NCI-H446 treated with DMSO at 0.1 percent for 48 hours (cell line): Measurements from ENCODE around the gene LGMN.
A peak's percentile ranks its signal among the peaks of the same experiment; 100 is the strongest.
"Not testable (repeated sequence)": the region's sequence is repeated elsewhere in the genome, so short reads cannot be mapped to it uniquely, and the experiment has no call there.

Source experiments
- DNase-seq: peaks from one replicate; lab custom pipeline; 2025; lab: John Stamatoyannopoulos, UW

The LGMN gene

DNA sequence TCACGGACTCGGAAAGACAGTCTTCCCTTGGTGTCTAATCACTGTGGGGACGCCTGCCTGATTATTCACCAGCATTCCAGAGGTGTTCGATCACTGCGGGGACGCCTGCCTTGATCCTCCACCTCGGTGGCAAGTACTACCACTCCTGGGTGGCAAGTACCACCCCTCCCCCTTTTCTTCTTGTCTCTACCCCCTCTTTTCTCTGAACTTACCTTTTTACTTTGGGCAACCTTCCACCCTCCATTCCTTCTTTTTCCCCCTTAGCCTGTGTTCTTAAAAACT is 12.0 kb upstream of the LGMN start:
- DNase-seq, result no peak

DNA sequence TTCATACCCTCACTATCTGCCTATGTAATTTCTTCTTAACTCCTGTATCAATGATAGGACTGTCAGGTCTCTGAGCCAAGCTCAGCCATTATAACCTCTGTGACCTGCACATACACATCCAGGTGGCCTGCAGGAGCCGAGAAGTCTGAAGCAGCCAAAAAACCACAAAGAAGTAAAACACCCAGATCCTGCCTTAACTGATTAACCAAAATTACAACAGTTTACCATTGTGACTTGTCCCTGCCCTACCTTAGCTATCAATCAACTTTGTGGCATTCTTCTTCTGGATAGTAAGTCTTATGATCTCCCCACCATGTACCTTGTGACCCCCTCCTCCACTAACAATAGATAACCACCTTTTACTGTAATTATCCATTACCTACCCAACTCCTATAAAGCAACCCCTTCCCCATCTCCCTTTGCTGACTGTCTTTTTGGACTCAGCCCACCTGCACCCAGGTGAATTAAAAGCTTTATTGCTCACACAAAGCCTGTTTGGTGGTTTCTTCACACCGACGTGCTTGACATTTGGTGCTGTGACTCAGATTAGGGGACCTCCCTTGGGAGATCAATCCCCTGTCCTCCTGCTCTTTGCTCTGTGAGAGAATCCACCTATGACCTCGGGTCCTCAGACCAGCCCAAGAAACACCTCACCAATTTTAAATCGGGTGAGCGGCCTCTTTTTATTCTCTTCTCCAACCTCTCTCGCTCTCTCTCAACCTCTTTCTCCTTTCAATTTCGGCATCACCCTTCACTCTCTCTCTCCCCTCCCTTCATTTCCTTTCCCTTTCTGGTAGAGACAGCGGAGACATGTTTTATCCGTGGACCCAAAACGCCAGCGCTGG is 11.5 kb upstream of the LGMN start:
- DNase-seq, result no peak

DNA sequence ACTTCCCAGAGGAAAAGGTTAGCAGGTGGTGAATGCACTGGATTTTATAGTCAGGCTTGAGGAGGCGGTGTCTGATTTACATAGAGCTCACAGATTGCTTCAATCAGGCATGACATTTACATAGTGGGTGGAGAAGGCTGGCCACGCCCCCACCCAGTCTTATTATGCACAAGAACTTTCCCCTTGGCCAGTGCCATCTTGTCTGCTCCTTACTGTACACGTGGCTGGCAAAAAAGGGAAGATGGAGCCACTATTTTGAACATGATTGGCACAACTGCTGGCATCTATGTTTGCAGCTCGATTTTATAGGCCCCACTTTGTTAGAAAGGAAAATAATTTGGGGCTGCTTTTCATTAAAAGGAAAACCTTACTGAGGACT is 10.9 kb upstream of the LGMN start:
- DNase-seq, result peak; percentile 47

DNA sequence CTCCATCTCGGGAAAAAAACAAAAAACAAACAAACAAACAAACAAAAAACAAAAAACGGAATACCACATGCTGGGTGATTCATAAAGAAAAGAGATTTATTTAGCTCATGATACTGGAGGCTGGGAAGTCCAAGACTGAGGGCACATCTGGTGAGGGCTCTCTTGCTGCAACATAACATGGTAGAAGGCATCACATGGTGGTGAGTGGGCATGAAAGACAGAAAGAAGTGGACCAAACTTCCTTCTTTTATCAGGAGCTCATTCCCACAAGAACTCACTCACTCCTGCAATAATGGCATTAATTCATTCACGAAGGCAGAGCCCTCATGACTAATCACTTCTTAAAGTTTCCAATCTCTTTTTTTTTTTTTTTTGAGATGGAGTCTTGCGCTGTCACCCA is 8.0 kb upstream of the LGMN start:
- DNase-seq, result no peak

DNA sequence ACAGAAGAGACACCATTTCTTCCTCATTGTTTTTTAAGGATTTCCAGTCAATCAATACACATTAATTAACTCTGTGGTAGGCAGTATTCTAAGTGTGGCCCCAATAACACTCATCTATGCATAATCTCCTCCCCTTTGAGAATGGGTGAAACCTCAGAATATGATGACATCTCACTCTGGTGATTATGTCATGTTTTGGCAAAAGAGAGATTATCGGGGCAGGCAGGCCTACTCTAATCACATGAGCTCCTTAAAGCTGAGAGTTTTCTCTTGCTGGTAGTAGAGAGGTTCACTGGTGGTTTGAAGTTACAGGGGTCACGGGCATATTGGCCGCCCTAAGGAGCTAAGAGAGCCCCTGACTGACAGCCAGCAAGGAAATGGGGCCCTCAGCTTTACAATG is 7.1 kb upstream of the LGMN start:
- DNase-seq, result no peak

DNA sequence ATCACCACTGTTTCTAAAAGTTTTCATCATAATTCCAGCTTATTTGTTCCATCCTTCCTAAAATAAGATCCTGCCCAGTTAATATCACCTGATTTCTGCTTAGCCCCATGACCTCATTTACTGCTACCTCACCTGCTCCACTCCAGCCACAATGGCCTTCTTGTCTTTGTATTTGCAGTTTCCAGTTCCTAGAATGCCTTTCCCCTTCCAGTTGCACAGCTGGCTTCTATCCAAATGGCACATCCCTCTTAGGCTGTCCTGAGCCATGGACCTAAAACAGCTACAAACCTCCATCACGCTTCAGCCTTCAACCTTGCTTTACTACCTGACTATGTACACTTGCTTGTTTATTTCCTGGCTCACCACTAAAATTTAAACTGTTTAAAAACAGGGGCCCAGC is 6.5 kb upstream of the LGMN start:
- DNase-seq, result no peak

DNA sequence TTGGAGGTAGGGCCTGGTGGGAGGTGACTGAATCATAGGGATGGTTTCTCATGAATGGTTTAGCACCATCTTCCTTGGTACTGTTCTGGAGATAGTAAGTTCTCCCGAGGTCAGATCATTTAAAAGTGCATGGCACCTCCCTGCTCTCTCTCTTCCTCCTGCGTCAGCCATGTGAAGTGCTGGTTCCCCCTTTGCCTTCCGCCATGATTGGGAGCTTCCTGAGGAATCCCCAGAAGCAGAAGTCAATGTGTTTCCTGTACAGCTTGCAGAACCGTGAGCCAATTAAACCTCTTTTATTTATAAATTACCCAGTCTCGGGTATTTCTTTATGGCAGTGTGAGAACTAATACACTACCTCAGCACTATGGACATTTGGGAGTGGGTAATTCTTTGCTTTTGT is 4.8 kb upstream of the LGMN start:
- no peak for DNase-seq

DNA sequence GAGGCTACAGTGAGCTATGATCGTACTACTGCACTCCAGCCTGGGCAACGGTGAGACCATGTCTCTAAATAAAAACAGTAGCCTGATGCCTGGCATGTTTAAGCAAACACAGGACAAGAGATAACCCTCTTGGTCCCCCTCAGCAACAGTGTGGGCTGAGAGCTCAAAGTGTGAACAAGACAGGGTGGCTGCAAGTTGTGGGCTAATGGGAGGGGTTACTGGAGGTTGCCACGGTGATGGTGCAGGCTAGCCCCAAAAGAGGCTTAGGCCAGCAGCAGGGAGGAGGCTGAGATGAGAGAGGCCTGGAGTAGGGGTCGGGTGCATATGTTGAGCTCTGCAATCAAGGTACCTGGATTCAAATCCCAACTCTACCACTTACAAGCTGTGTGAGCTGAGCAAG is 3.4 kb upstream of the LGMN start:
- no peak for DNase-seq

DNA sequence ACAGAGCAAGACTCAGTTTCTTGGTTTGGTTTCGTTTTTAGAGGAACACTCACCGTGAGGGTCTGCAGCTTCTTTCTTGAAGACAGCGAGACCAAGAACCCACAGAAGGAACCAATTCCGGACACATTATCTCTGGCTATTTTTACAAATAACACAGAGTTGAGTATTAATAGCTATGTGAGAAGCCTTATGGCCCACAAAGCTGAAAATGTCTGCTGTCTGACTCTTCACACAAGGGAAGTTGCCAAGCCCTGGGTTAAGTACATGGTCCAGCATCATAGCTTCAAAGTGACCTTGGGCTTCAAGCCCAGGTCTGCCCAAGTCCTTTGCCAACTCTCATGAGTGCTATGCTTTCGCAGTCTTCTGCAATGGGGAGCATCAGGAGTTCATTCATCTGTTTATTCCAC is 2.6 kb upstream of the LGMN start:
- DNase-seq, result no peak

DNA sequence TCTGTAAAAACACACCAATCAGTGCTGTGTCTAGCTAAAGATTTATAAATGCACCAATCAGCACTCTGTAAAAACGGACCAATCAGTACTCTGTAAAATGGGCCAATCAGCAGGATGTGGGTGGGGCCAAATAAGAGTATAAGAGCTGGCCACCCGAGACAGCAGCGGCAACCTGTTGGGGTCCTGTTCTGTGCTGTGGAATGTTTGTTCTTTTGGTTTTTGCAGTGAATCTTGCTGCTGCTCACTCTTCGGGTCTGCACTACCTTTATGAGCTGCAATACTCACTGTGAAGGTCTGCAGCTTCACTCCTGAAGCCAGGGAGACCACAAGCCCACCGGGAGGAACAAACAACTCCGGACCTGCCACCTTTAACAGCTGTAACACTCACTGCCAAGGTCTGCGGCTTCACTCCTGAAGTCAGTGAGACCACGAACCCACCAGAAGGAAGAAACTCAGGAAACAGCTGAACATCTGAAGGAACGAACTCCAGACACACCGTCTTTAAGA is 1.8 kb upstream of the LGMN start:
- DNase-seq, result not testable (repeated sequence)

DNA sequence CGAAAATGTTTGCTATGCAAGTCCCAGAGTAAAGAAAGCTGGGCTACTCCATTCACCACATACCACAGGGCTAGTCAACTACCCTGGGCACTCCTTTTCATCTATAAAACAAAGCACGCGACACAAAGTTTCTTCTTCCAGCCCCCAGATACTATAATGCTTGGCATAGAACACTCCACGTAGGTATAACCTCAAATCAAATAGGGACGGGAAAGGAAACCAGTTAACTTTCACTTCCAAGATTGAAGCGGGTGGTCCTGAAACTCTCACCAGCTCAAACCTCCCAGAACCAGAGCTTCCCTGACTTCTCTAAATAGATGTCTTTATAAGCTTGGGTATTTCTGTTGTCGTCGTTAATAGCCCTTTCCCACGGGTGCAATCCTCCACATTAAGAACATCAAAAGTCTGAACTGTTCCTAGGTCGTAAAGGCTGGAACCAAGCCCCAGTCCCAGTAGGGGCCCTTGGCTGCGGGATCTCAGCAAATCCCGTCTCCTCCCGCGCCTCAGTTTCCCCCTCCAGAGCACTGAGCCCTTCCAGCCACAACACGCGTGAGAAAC is 647 bp downstream of the LGMN start:
- no peak for DNase-seq

DNA sequence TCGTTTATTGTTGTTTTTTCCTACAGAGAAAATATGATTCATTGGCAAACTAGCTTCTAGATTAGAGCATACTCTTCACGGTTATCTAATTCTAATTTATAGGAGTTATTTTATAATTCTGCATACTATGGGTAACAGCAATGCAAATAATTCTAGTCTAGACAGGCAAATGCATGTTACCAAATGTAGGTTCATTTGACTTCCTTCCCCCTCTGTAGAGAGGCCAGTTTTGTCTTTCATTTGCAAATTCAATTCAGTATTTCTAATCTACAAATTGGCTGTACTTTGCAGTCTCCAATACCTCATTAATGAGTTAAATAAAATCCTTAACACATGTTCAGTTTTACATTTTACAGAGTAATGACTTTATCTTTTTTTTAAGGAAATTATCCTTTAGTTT is 4.2 kb downstream of the LGMN start:
- no peak for DNase-seq

DNA sequence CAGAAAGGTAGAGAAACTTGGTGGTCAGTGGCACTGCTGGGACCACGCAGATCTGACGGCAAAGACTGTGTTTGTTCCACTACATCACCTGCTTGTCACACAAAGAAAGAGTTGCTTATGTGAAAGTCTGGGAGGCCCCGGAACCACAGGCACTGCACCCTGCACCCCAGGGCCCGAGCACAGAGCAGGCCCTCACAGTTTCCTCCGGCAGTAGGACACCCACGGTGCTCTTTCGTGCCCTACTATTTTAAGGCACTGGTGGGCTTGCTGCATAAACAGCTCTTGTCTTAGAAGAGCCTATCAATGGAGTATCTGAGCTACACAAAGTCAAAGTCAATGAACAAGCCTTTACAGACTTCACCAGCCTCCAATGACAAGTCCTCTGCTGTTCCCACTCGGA is 8.0 kb downstream of the LGMN start:
- DNase-seq, result no peak

DNA sequence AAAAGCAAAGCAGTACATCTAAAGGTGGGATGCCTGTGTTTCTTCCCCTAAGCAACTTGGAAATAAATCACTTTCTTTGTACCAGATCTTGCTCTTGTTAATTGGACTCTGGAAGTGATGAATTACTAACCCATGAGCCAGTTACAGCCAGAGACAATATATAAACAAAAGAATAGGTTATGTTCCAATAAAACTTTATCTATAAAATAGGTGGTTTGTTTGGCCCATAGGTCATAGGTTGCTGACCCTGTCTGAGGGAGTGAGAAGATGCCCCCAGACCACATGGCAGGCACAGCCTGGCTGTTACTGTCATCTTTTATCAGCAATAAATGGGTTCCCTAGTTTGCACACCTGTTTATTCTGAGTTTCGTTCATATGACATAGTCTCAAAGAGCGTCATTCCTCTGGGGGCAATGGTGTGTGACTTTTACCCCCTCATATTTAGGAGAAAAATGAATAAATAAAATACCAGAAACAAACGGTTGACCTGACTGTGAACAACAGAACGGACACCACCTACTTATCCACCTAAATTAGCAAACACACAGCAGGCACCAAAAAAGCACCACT is 10.7 kb downstream of the LGMN start:
- DNase-seq, result no peak

DNA sequence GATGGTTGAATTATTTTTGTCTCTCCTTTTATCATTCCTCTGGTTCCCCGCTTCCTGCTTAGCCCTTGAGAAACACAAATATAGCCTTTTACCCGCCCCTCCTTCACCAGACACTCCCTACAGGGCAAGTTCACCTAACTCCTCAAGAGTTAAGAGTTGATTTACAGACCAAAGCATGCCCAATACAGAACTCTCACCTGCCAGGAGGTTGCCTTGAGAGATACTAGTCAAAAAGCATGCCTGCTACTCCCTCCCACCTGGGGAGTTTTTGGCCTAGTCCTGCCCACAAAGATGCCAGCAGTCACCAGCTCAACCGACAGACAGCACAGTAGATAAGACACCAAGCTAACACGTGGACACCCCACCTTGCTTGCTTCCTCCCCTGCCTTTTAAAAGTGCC is 11.2 kb downstream of the LGMN start:
- DNase-seq, result no peak

DNA sequence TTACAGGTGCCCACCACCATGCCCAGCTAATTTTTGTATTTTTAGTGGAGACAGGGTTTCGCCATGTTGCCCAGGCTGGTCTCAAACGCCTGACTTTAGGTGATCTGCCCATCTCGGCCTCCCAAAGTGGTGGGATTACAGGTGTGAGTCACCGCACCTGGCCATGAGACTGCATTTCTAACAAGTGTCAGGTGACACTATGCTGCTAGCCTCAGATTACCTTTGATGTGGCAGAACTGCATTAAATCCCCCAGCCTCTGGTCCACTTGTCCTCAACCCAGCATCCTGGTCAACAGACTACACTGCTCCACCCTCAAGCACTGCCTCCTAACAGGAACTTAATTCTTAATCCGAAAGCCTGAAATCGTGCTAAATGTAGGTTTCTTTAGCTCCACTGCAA is 13.1 kb downstream of the LGMN start:
- DNase-seq, result no peak

DNA sequence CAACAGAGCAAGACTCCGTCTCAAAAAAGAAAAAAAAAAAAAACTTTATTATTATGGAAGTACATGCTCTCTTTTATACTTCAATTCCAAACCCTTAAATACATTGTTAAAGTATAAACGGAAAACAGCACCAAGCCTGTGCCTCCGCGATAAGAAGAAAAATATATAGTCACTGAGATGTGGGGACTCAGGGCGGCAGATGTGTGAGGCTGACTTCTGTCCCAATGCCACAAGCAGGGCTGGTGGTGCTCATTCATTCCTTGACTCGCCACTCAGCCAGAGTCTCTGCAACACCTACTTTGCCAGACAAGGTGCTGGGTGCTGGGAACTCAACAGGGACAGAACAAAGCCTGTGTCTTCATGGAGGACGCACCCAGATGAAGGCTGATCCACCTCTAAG is 13.8 kb downstream of the LGMN start:
- no peak for DNase-seq

DNA sequence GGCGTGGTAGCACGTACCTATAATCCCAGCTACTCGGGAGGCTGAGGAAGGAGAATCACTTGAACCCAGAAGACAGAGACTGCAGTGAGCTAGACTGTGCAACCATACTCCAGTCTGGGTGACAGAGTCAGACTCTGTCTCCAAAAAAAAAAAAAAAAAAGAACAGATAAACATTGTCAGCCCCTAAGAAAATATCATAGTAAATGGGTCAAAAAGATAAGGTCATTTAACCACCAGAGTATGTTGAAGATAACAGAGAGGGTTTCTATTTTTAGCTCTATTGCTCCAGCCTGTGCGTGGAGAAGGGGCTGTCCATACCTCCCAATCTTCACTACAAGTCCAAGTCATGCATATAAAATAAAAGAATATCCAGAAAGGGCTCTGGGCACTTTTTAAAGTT is 15.4 kb downstream of the LGMN start:
- no peak for DNase-seq

DNA sequence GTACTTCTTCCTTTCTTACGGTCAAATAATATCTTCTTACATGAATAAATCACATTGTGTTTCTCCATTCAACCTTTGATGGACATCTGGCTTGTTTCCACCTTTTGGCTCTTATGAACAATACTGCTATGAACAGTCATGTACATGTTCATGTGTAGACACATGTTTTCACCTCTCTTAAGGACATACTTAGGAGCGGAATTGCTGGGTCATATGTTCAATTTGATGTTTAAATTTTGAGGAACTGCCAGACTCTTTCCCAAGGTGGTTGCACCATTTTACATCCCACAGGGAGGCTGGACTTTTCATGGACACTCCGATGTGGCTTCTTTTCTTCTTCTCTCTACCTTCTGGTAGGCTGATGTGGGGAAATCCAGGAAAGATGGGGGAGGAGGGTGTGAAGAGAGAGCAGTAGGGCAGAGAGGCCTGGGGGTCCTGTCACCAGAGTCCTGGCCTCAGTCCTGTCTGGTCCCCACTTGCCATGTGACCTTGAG is 16.8 kb downstream of the LGMN start:
- no peak for DNase-seq

DNA sequence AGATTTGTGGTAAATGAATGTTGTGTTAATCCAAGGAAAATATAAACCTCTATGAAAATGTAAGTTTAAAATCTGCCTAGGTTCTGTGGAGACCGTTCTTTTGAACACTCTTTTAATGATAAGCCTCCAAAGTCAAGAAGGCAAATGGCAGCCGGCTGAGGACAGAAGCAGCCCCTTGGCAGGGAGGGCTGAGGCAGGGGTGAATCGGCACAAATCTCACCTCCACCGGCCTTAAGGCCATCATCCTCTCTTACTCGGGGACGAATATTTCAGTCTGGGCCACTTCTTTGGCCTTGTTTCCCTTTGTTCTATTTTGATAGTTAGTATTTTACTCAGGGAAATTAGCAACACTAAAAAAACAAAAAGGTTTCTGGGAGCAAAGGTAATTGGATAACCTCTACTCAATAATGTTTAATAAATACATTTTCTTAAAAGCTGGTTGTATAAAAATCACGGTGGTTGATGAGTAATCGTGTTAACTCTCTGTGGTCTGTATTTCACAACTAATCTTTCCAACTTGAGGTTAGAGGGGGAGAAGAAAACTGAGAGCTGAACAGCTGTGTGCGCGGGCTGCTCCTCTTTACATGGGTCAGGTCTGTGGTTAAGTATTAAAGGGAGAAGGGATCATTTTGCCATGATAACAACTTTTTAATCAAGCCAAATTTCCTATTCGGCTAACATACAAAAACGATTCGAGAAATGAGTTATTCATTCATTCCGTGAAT is 18.6 kb downstream of the LGMN start:
- DNase-seq, result no peak

DNA sequence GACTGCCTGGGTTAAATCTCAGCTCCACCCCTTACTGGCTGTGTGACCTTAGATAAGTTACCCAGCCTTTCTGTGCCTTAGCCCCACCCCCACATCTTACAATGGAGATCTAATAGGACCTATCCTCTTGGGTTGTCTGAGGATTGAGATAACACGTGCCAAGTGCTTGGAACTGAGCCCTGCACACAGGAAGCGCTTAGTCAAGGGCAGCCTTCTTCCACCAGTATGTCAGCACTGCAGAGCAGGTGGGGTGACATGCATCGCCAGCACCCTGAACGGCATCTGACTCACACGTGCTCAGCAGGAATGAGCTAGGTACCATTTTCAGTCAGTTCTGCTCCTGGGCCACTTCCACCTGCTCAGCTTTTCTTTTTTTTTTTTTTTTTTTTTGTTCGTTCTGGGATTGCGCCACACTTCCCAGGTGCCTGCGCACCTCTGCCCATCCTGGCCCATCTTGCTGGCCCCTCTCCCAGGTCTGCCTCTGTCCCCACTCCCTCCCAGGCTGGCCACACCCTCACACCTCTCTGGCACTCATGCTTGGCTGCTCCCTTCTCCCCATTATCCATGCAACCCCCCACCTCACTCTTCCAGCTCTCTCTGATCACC is 19.6 kb downstream of the LGMN start:
- DNase-seq, result no peak

DNA sequence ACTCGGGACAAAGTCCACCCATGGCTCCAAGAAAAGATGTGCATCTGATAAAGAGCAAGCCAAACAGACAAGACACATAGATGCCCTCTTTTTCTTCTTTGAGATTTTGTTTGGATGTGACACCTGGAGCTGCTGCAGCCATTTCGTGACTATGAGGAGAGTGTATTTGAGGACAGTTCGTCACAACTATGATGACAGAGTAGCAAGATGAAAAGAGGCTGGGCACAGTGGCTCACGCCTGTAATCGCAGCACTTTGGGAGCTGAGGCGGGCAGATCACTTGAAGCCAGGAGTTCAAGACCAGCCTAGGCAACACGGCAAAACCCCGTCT is 21.5 kb downstream of the LGMN start:
- no peak for DNase-seq
